Panc1 (cell line): ENCODE results near the gene SND1.

Experiments used
- POLR2AphosphoS5 ChIP-seq: IDR thresholded peaks from 2 replicates; pipeline ENCODE4 v1.6.1; 2012; ENCODE audit warnings: mild to moderate bottlenecking, low read depth, low read length, moderate library complexity
- SIN3A ChIP-seq: IDR thresholded peaks from 2 replicates; pipeline ENCODE4 v1.6.1; 2012; ENCODE audit warnings: low read depth, mild to moderate bottlenecking, low read length, moderate library complexity, borderline replicate concordance; ENCODE audit not compliant: insufficient read depth
- TF ChIP-seq, protein P1 (sequence below): fragments of 450-650 bp; IDR thresholded peaks from 2 replicates; pipeline ENCODE4 v1.5.1; 2017; ENCODE audit warnings: mild to moderate bottlenecking

DNA sequence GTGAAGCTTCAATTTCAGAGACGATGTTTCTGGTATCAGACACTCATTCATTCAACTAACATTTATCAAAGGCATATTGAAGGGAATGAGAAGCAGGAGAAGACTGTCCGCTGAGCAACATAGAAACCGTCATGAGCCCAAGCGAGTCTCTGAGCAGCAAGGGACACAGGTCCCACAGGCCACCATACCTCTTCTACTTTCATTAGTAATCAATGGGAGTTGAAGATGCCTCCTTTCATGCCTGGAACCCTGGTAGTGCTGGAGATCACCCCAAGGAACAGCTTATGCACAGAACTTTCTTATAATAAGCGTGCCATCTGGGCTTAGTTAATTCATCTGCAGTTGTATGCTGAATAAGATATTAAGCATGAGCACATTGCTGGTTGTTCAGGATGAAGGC lies 35.3 kb upstream of the SND1 start:
- TF ChIP-seq, protein P1, sequence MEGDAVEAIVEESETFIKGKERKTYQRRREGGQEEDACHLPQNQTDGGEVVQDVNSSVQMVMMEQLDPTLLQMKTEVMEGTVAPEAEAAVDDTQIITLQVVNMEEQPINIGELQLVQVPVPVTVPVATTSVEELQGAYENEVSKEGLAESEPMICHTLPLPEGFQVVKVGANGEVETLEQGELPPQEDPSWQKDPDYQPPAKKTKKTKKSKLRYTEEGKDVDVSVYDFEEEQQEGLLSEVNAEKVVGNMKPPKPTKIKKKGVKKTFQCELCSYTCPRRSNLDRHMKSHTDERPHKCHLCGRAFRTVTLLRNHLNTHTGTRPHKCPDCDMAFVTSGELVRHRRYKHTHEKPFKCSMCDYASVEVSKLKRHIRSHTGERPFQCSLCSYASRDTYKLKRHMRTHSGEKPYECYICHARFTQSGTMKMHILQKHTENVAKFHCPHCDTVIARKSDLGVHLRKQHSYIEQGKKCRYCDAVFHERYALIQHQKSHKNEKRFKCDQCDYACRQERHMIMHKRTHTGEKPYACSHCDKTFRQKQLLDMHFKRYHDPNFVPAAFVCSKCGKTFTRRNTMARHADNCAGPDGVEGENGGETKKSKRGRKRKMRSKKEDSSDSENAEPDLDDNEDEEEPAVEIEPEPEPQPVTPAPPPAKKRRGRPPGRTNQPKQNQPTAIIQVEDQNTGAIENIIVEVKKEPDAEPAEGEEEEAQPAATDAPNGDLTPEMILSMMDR = no peak
- TF ChIP-seq POLR2AphosphoS5 = no peak
- no peak for TF ChIP-seq SIN3A
